ENCODE measurements around the gene ATP6V1D.

Gene ATP6V1D

GRCh38 chr14:67357186-67357968, 2.2 kb downstream of the ATP6V1D start:
- TF ChIP-seq CTCF (IDR thresholded peaks at IDR 0.05; ENCODE audit: low read length) (no peak), EZH2phosphoT487 (IDR thresholded peaks at IDR 0.05; ENCODE audit: low read length) (no peak), EZH2 (optimal IDR thresholded peaks at IDR 0.05; ENCODE audit: low read depth, low read length) (no peak)
- no peaks in the 10 kb centered on the region for H3K9me2 ChIP-seq (replicated peaks; ENCODE audit: insufficient read depth, low read length)
- no peaks in the 10 kb centered on the region for H3K9me3 ChIP-seq (replicated peaks; ENCODE audit: insufficient read depth, low read length)
- H3K79me2 ChIP-seq (ENCODE audit: low read length), result peaks cover 83% of the 10 kb centered on the region
- peak; percentile 27 for DNase-seq
- peak overlapping the region; percentile 68; the same call in 1 of the 2 replicates for H3K27ac ChIP-seq (ENCODE audit: low read length)
- H2AFZ ChIP-seq (ENCODE audit: low read length), result no peak overlapping the region
- H3K9ac ChIP-seq (ENCODE audit: low read length), result peak overlapping the region; percentile 74; the same call in 1 of the 2 replicates
- H3K4me2 ChIP-seq (ENCODE audit: low read depth, low read length), result peak overlapping the region; percentile 56
- H3F3A ChIP-seq (ENCODE audit: insufficient read depth, low read length), result peaks cover 19% of the 10 kb centered on the region
- H3K36me3 ChIP-seq (replicated peaks; ENCODE audit: insufficient read depth, low read length), result no peaks in the 10 kb centered on the region
- H3K4me3 ChIP-seq (ENCODE audit: low read length), result peak overlapping the region; percentile 79
- no peaks in the 10 kb centered on the region for H4K20me1 ChIP-seq (ENCODE audit: insufficient read depth, low read length)
- no peaks in the 10 kb centered on the region for H3K27me3 ChIP-seq (replicated peaks; ENCODE audit: insufficient read depth, low read length)
- peaks cover 6% of the 10 kb centered on the region for H3K4me1 ChIP-seq (ENCODE audit: low read length)

GRCh38 chr14:67352055-67352454, 7.5 kb downstream of the ATP6V1D start:
- peak overlapping the region; percentile 27; the same call in 1 of the 2 replicates for H3K4me2 ChIP-seq (ENCODE audit: low read depth, low read length)
- H3K79me2 ChIP-seq (ENCODE audit: low read length), result peaks cover 40% of the 10 kb centered on the region
- peak; percentile 74 for DNase-seq
- no peaks in the 10 kb centered on the region for H3K9me2 ChIP-seq (replicated peaks; ENCODE audit: insufficient read depth, low read length)
- no peaks in the 10 kb centered on the region for H3K36me3 ChIP-seq (replicated peaks; ENCODE audit: insufficient read depth, low read length)
- no peaks in the 10 kb centered on the region for H4K20me1 ChIP-seq (ENCODE audit: insufficient read depth, low read length)
- H3K27ac ChIP-seq (ENCODE audit: low read length), result peak overlapping the region; percentile 48; the same call in 1 of the 2 replicates
- H3K9me3 ChIP-seq (replicated peaks; ENCODE audit: insufficient read depth, low read length), result no peaks in the 10 kb centered on the region
- no peak overlapping the region for H3K9ac ChIP-seq (ENCODE audit: low read length)
- H3K4me3 ChIP-seq (ENCODE audit: low read length), result no peak overlapping the region
- H2AFZ ChIP-seq (ENCODE audit: low read length), result no peak overlapping the region
- H3K4me1 ChIP-seq (ENCODE audit: low read length), result peaks cover 6% of the 10 kb centered on the region
- TF ChIP-seq EZH2 (optimal IDR thresholded peaks at IDR 0.05; ENCODE audit: low read depth, low read length) (no peak), EZH2phosphoT487 (IDR thresholded peaks at IDR 0.05; ENCODE audit: low read length) (no peak), CTCF (IDR thresholded peaks at IDR 0.05; ENCODE audit: low read length) (no peak)
- H3F3A ChIP-seq (ENCODE audit: insufficient read depth, low read length), result peaks cover 8% of the 10 kb centered on the region
- H3K27me3 ChIP-seq (replicated peaks; ENCODE audit: insufficient read depth, low read length), result no peaks in the 10 kb centered on the region

GRCh38 chr14:67345583-67345982, 14.0 kb downstream of the ATP6V1D start:
- Histone ChIP-seq H3K9me2 (replicated peaks; ENCODE audit: insufficient read depth, low read length) (no peaks in the 10 kb centered on the region), H2AFZ (ENCODE audit: low read length) (no peak overlapping the region), H3K27me3 (replicated peaks; ENCODE audit: insufficient read depth, low read length) (no peaks in the 10 kb centered on the region), H3F3A (ENCODE audit: insufficient read depth, low read length) (no peaks in the 10 kb centered on the region), H4K20me1 (ENCODE audit: insufficient read depth, low read length) (no peaks in the 10 kb centered on the region), H3K4me2 (ENCODE audit: low read depth, low read length) (no peak overlapping the region), H3K4me1 (ENCODE audit: low read length) (no peaks in the 10 kb centered on the region), H3K9me3 (replicated peaks; ENCODE audit: insufficient read depth, low read length) (no peaks in the 10 kb centered on the region), H3K4me3 (ENCODE audit: low read length) (no peak overlapping the region), H3K79me2 (ENCODE audit: low read length) (no peaks in the 10 kb centered on the region), H3K36me3 (replicated peaks; ENCODE audit: insufficient read depth, low read length) (no peaks in the 10 kb centered on the region), H3K27ac (ENCODE audit: low read length) (no peak overlapping the region), H3K9ac (ENCODE audit: low read length) (no peak overlapping the region)
- no peak for DNase-seq
- TF ChIP-seq EZH2 (optimal IDR thresholded peaks at IDR 0.05; ENCODE audit: low read depth, low read length) (no peak), CTCF (IDR thresholded peaks at IDR 0.05; ENCODE audit: low read length) (no peak), EZH2phosphoT487 (IDR thresholded peaks at IDR 0.05; ENCODE audit: low read length) (no peak)
